ENCODE data around the gene ADORA1.
A peak's percentile ranks its signal among the peaks of the same experiment; 100 is the strongest.

Gene ADORA1

DNA sequence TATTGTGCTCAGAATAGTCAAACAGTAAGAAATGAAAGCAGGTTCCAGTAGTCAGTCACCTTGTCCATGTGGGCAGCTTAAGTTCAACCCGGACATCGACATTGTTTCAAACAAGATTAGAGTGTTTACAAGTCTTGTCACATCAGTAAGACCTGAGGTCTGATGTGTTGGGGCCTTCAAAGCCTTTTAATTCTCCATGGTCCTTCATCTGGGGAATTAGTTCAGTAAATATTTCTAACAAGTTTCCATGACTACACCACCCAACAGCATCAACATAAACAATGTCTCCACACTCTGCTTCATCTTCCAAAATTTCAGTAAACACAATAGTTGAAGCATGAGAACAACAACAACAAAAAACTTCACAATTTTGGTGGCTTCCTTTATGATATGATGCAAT lies 15.1 kb upstream of the ADORA1 start:
- TF ChIP-seq, protein P1, sequence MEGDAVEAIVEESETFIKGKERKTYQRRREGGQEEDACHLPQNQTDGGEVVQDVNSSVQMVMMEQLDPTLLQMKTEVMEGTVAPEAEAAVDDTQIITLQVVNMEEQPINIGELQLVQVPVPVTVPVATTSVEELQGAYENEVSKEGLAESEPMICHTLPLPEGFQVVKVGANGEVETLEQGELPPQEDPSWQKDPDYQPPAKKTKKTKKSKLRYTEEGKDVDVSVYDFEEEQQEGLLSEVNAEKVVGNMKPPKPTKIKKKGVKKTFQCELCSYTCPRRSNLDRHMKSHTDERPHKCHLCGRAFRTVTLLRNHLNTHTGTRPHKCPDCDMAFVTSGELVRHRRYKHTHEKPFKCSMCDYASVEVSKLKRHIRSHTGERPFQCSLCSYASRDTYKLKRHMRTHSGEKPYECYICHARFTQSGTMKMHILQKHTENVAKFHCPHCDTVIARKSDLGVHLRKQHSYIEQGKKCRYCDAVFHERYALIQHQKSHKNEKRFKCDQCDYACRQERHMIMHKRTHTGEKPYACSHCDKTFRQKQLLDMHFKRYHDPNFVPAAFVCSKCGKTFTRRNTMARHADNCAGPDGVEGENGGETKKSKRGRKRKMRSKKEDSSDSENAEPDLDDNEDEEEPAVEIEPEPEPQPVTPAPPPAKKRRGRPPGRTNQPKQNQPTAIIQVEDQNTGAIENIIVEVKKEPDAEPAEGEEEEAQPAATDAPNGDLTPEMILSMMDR (IDR thresholded peaks at IDR 0.05; ENCODE audit: extremely low read depth, insufficient read depth, missing control alignments): no peak
- in situ Hi-C loops (cut with MboI; ENCODE audit: low pct_unique_long_range_greater_than_20kb, low sequenced_read_pairs, unreplicated experiment): no loop called here
- no peak for DNase-seq (ENCODE audit: low spot score)

DNA sequence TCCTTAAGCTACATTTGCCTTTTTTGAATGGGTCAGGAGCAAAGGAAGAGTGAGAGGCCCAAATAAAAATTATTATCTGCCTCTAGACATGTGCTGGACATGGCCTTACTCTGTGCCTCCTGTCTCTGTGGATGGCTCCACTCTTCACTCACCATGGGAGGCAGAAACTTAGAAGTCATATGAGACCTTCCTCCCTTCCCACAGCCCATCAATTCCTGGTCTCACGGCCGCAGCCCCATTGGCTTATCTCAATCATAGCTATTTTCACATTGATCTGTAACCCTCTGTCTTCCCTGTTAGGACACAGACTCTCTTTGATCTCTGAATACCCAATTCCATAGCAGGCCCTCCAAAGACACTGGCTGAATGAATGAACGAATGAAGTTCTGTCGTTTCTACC lies 14.2 kb upstream of the ADORA1 start:
- no peak for DNase-seq (ENCODE audit: low spot score)
- in situ Hi-C loops (cut with MboI; ENCODE audit: low pct_unique_long_range_greater_than_20kb, low sequenced_read_pairs, unreplicated experiment): no loop called here
- TF ChIP-seq, protein P1 (IDR thresholded peaks at IDR 0.05; ENCODE audit: extremely low read depth, insufficient read depth, missing control alignments): no peak

DNA sequence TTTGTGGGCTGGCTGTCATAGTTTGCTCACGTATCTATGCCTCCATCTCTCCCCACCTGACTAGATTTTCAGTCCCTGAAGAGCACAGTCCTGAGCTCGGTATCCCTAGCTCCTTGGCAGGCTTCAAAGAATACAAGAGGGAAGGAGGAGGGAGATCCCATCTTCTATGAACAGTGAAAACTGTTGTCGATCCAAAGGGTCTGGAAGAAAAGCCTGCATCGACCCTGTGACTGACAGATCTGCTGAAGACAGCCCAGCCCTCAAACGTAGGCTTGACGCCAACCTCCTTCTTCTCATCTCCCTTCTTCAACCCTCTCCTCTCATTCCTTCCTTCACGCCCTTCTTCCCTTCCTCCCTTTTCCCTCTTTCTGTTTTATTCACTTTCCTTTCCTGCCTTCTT lies 13.3 kb upstream of the ADORA1 start:
- in situ Hi-C loops (cut with MboI; ENCODE audit: low pct_unique_long_range_greater_than_20kb, low sequenced_read_pairs, unreplicated experiment): no loop called here
- DNase-seq (ENCODE audit: low spot score): no peak
- TF ChIP-seq, protein P1 (IDR thresholded peaks at IDR 0.05; ENCODE audit: extremely low read depth, insufficient read depth, missing control alignments): no peak

DNA sequence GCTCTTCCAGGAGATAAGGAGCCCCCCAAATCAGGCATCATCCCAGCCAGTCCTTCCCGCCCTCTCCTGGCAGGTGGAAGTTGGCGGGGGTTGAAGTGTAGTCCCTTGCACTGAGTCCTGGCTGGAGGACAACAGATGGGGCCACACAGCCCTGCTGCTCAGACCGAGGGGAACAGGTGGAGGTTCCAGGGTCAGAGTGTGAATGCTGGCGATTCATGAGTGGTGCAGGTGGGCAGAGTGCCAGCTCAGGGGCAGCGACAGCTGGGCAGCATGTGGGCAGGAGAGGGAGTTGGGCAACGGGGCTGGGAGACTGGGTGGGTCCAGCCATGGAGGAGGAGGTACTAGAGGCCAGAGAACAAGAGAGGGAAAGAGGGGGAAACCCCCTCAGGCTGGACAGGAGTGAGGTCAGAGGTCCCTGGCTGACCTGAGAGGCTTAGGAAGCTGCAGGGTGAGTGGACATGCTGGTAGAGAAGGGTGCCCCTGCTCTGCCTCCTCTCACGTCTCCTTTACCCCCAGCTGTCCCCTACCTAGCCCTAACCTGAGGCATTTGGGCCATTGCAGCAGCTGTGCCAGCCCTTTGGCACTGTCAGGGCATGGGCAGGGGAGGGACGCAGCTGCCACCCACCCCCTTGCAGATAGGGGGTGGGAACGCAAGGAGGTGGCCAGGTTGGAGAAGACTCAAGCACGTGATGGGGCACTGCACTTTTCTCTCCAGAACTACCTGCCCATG lies 11.3 kb upstream of the ADORA1 start:
- TF ChIP-seq, protein P1 (IDR thresholded peaks at IDR 0.05; ENCODE audit: extremely low read depth, insufficient read depth, missing control alignments): no peak
- in situ Hi-C loops (cut with MboI; ENCODE audit: low pct_unique_long_range_greater_than_20kb, low sequenced_read_pairs, unreplicated experiment): no loop called here
- DNase-seq (ENCODE audit: low spot score): no peak

DNA sequence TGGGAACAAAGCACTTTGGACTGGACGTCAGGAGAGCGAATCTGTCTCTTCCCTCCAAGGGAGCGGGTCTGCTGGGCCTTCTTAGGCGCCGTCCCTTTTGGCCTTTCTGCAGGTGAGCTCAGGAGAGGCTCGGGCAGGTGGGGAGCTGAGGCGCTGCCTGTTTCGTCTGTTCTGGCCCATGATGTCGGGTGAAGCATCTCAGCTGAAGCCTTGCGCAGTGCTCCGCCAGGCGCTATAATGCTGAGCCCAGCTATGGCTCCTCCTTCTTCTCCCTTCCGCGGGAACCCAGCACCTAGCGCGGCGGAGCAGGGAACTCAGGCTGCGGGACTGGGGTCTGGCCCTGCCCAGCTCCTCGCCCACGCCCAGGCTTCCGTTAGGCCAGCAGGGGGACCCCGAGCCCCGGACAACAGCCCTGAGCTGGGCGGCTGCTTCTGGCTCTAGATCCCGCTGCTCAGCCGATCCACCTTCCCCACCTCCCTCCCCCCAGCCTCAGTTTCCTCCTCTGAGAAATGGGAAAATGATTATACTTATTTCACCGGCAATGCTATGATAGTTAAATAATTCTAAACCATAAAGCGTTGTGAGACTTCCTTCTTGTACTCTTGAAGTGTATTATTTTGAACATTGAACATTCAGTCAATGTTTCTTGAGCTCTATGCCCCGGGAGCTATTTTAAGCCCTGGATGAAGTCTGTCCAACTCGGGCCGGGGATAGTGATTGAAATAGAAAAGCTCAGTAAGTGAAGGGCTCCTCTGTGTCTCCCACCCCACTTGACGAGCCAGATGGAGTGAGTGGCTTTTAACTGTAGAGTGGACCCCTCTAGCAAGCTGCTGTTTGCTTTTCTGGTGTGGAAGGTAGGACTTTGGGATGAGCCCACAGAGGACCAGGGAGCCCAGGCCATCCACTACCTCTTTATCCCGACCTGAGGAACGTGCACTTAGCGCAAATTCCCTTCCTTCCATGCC lies 9.6 kb upstream of the ADORA1 start:
- TF ChIP-seq, protein P1 (IDR thresholded peaks at IDR 0.05; ENCODE audit: extremely low read depth, insufficient read depth, missing control alignments): peak; percentile 63
- in situ Hi-C loops (cut with MboI; ENCODE audit: low pct_unique_long_range_greater_than_20kb, low sequenced_read_pairs, unreplicated experiment): no loop called here
- DNase-seq (ENCODE audit: low spot score): peak; percentile 79

DNA sequence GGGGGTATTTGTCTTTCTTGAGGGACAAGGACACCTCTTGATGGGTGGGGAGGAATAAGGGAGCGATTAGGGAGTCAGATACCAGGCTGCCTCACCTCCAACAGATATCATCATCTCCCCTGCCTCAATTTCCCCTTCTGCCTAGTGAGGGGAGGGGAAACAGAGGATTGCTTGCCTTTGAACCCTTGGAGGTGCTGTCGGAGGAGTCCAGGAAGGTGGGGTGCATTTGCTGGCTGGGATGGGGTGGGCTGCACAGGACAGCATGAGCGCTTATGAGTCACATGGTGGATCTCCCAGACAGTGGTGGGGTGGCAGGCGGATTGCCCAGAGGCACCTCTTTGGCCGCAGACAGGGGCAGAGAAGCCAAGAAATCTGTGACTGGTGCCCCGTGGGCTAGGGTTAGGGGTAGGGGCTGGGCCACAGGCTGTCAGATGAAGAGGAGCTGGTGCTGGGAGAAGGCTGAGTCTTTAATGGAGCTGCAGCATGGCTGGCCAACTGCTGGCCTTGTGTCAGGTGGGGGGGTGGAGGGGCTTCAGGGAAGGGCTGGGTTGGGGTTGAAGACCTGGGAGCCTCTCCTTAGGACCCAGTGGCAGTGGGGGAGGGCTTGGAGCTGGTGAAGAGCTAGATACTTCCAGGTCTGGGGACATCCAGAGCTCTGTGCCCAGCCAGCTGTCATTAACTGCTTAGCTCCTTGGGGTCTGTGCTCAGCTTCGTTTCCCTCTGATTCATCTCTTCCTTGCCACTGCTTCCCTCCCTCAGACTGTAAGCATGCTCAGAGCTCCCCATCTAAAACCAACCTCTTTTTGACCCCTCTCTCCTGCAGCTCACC lies 7.0 kb upstream of the ADORA1 start:
- TF ChIP-seq, protein P1 (IDR thresholded peaks at IDR 0.05; ENCODE audit: extremely low read depth, insufficient read depth, missing control alignments): no peak
- in situ Hi-C loops (cut with MboI; ENCODE audit: low pct_unique_long_range_greater_than_20kb, low sequenced_read_pairs, unreplicated experiment): no loop called here
- DNase-seq (ENCODE audit: low spot score): no peak

Measured in GM13977 (cell line).